GM18520 (cell line): Measurements from ENCODE around the gene DTNBP1.
"Not testable (repeated sequence)": the region's sequence is repeated elsewhere in the genome, so short reads cannot be mapped to it uniquely, and the experiment has no call there.

Experiments
- ATAC-seq: cut with Tn5 transposase; IDR thresholded peaks from one replicate; pipeline ENCODE4 v1.9.1; 2021; ENCODE audit not compliant: unreplicated experiment

Gene DTNBP1

DNA sequence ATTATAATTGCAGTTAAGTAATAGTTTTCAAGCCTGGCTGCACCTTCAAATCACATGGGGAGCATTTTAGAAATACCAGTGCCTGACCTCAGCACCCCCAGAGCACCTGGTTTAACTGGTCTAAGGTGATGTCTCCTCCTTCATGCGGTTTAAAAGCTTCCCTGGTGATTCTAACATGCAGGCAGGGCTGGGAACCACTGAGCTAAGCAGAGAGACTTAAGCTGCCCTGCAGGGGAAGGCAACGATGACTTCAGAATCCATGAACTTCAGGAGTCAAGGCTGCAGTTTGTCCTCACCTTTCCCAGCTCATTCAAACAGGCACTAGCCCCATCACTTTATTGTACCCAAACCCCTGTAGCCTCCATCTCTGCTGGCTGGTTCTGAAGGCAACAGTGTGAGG lies 6.1 kb upstream of the DTNBP1 start:
- no peak for ATAC-seq

DNA sequence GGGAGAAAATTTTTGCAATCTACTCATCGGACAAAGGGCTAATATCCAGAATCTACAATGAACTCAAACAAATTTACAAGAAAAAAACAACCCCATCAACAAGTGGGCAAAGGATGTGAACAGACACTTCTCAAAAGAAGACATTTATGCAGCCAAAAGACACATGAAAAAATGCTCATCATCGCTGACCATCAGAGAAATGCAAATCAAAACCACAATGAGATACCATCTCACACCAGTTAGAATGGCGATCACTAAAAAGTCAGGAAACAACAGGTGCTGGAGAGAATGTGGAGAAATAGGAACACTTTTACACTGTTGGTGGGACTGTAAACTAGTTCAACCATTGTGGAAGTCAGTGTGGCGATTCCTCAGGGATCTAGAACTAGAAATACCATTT lies 4.1 kb upstream of the DTNBP1 start:
- ATAC-seq, result not testable (repeated sequence)

DNA sequence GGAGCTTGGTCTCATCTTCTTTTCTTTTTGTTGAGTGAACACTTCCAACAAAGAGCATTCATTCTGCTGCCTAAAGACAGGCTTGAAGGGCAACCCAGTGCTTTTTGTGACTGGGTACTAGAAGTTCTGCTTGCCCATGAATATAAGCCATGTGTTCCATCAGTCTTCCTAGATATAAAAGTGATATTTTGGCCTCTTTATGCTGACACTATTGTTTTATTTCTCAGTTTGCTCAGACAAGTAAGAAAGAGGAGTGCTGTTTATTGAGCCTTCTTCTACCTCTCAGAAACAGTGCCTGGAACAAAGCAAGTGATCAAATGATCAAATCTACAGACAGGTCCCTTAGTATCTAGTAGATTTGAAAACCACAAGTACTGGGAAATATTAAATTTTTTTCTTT lies 2.4 kb upstream of the DTNBP1 start:
- no peak for ATAC-seq

DNA sequence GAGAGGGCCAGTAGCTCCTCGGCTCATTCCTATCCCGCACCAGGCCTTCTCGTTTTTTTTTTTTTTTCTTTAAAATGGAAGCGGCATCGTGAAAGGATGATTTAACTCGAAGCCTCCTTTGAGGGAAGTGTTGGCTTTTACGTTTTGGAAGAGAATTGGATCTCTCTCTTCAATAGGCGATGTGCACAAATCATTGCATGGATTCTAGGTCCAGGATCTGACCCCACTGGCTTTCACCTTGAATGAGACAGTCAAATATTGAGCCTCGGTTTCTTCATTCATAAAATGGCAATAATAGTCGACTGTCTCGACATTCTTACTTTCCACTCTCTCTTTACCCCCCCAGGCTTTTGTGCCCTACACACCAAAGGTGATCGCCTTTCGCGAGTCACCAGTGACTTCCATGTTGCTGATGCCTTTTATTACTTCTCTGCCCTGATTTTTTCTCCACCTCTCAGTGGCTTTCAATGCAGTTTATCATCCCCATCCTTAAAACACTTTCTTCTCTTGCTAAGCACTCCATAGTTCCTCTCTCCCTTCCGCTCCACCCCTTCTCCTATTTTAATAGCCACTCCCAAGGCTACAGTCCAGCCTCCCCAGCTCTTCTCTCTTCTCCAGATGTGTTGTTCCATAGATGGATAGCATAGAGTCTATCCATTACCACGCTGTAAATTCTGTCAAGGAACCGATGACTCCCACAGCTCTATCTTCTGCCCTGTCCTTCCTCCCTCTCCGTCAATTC lies 473 bp upstream of the DTNBP1 start:
- no peak for ATAC-seq

DNA sequence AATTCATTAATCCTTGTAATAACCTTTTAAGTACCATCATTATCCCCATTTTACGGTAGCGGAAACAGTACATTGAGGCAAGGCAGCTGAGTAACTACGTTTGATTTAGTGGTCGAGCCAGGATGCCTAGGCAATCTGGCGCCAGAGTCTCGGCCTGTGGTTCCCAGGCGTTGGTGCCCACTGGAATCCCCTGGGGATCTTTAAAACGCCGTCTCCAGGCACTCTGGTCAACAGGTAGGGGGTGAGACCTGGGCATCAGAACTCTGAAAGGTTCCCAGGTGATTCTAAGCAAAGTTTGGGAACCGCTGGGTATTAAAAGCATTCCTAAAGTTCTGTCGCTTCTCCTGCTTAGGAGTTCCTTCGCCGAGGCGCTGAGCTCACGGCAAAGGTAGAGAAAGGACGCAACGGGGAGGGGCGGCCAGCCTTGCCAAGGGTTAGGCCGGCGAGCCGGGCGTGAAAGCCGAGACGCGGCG lies 939 bp downstream of the DTNBP1 start:
- no peak for ATAC-seq

DNA sequence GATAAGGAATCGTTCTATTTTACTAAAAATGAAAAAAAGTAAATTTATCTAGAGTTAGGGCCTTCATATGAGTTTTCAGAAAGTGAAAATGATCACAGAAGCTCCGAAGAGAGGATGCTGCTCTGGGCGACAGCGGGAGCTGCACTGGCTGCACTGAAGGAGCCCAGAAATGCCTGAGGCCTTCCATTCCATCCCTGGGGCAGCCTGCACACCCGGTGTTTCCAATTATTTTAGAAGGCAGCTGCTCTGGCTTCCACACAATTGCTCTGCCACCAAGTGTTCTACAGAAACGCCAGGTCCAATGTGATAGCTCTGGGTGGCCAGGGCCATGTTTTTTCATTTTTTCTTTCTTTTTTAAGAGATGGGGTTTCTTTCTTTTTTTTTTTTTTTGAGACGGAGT lies 3.6 kb downstream of the DTNBP1 start:
- no peak for ATAC-seq

DNA sequence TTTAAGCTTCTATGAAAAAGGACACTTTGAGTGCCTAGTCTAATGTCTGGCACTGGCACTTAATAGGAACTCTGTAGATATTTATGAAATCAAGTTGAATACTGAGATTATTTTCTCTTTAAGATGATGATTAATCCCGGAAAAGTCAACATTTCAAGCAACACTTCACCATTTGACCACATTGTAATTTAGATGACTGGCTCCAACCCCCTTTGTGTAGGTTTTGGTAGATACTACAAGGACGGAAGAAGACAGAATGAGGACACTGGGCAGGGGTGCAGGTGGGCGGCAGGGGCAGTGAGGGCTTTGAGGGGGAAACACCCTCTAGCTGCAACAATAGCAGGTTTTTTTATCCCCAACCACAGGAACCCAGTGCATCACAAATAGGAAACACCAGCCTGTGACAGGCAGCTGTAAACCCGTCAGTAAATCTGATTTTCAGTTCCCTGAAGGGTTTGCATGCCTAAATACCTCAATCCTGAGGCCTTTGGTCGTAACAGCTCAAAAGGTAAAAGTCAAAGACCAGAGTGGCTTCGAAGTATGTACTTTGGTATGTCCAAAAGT lies 4.6 kb downstream of the DTNBP1 start:
- ATAC-seq, result no peak

DNA sequence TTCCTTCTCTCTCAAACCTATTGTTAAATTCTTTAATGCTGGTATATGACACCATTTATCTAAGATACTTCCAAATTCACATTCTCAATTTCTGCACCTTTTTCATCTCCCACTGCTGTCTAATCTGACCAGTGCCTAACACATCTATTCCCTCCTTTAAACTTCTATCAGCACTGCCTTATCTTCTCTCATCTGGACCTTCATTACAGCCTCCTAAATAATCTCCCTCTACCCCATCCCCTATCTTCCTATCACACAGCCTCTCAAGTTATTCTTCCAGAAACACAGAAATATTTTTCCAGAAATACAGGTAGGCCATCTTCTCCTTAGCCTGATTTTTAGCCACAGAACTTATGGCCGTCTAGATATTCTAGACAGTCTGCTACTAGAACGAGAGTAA lies 5.5 kb downstream of the DTNBP1 start:
- no peak for ATAC-seq

DNA sequence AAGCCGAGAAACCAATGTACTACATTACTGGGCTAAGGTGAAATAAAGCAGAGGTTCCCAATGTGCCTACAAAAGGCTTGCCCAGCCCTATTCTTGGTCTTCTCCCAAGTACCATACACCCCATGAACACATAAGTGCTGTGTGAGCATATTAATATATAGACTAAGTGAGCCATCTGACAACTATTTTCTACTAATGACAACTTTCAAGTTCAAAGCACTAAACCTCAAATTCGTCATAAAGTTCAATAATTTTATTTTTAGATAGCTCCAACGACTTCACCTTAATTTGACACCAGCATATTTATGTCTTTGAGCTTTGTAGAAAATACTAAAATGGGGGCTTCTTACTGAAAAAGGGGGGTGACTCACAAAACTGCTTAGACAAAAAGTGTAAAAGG lies 6.7 kb downstream of the DTNBP1 start:
- no peak for ATAC-seq

DNA sequence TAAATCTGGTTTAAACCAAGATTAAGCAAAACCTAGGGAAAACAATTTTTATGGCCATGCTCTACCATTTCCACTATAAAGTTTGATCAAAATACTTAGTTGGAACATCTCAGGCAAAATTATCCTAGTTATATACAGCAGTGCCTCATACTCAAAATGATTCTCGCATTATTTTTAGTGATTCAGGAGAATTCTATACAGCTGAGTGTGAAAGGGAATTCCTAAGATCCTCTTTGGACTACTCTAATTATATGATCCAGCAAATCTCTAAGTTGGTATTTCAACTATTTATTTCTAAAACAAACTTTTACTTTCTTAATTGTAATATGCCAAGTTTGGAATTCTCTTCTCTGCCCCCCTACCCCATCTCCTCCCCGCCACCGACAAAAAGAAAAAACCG lies 8.6 kb downstream of the DTNBP1 start:
- no peak for ATAC-seq

DNA sequence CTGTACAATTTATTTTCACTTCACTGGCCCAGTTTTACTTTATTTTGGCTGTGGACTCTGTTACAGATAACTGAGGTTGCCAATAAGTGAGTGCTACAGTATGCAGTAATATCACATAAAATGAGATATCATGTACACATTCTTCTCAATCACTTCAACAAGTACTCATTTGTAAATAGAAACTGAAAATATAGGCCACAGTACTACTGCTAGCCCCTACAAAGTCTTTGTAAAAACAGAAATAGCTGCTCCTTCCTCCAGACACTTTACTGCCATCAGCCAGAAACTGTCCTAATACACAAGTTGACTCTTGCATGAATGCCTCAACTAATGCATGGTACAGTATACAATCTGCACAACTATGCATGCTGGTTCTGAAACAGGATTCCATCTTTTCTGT lies 9.2 kb downstream of the DTNBP1 start:
- no peak for ATAC-seq

DNA sequence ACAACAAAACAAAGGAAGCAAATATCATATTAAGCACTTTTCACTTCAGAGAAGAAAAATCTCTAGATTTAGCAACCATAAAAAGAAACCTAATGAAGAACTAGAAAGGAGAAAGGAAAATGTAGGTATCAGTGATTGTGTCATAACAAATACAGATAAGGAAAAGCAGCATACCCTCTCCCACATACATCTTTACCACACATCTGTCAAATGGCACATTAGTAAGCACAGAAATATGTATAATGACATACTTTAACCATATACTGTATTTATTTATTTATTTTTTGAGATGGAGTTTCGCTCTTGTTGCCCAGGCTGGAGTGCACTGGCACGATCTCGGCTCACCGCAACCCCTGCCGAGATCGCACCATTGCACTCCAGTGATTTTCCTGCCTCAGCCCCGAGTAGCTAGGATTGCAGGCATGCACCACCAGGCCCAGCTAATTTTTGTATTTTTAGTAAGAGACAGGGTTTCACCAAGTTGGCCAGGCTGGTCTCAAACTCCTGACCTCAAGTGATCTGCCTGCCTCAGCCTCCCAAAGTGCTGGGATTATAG lies 12.7 kb downstream of the DTNBP1 start:
- ATAC-seq, result not testable (repeated sequence)

DNA sequence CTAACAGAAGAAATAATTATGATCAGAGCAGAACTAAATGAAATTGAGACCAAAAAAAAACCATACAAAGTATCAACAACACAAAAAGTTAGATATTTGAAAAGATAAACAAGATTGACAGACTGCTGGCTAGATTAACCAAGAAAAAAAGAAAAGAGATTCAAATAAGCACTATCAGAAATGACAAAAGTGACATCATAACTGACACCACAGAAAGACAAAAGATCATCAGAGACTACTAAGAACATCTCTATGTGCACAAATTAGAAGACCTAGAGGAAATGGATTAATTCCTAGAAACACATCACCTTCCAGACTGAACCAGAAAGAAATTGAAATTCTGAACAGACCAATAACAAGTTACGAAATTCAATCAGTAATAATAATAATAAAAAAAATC lies 17.9 kb downstream of the DTNBP1 start:
- no peak for ATAC-seq

DNA sequence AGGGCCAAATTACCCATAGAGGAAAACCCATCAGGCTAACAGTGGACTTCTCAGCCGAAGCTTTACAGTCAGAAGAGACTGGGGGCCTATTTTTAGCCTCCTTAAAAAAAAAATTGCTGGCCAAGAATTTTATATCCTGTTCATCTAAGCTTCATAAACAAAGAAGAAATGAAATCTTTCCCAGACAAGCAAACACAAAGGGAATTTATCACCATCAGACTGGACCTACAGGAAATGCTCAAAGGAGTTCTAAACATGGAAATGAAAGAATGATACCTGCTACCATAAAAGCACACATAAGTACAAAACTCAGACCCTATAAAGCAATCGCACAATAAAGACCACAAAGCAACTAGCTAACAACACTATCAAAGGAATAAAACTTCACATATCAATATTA lies 19.3 kb downstream of the DTNBP1 start:
- ATAC-seq, result no peak

DNA sequence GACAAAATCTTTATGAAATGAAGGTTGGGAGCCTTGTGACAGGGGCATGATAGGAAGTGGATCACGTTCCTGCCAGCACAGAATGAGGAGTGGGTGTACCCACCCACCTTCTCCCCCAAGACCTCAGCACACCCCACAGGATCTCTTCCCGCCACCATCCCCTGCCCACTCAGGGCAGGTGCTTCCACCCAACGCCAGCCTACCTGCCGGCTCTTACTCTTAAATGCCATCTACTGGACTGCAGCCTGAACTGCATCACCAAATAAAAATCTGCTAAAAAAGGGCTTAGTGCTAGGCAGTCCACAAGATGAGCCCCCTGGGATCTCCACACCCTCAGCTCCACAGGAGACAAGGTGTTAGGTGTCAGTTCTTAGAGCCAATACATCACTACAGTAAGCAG lies 20.6 kb downstream of the DTNBP1 start:
- no peak for ATAC-seq

DNA sequence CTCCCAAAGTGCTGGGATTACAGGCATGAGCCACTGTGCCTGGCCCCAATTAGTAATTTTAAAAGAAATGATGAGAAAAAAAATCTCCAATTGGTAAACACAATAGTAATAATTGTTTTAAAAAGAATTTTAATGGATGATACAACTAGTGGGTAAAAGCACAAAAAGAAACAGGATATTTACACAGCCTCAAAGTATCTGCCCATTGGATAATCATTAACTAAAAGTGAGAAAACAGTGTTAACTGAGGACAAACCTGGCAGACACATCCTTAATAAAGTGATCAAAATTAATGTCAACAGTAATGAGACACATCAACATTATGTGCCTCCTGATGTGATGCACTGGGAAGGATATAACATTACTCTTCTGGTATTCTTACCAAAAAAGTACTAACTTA lies 24.5 kb downstream of the DTNBP1 start:
- no peak for ATAC-seq

DNA sequence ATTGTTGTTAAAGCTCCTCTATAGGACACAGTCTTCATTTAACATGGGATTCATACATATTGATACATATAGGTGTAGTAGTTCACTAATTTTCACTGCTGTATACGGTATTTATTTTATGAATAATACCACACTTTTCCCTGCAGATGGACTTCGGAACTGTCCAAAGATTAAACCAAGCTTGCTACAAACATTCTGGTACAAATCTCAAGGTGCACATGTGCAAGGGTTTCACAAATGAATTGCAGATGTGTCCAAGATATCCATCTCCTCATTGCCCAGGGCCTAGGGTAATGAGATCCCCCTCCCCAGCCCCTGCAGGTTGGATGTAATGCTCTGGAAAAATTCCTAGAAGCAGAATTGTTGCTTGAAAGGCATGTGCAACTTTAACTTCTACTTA lies 31.4 kb downstream of the DTNBP1 start:
- no peak for ATAC-seq

DNA sequence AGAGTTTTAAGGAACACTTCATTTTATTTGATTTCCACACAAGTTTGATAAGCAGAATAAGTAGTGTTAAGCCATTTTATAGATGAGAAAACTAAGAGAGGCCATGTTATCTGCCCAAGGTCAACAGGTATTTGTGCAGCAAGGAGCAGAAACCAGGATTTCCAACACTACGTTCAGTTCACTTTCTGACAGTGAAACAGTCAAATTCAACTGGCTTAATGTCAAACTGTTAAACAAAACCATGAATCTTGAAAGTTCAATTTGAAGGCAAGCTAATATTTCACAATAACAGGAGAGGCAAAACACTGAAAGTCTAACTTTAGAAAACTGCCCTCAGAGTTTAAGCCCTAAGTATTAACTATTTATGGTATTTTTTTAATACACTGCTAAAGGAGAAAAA lies 32.6 kb downstream of the DTNBP1 start:
- no peak for ATAC-seq

DNA sequence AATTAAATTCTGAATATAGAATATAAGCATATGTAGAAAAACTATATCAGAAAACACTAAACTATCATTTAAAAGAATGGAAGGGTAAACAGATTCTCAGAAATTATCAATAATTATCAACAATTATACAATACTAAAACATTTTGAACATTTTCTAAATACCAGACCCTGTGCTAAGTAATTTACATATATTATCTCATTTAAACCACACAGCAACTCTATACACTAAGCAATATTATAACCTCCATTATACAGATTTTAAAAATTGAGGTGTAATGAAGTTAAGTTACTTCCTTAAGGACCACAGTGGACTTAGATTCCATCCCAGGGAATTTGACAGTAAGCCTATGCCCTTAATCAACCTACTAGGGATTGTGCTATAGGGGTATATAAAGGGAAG lies 33.3 kb downstream of the DTNBP1 start:
- no peak for ATAC-seq

DNA sequence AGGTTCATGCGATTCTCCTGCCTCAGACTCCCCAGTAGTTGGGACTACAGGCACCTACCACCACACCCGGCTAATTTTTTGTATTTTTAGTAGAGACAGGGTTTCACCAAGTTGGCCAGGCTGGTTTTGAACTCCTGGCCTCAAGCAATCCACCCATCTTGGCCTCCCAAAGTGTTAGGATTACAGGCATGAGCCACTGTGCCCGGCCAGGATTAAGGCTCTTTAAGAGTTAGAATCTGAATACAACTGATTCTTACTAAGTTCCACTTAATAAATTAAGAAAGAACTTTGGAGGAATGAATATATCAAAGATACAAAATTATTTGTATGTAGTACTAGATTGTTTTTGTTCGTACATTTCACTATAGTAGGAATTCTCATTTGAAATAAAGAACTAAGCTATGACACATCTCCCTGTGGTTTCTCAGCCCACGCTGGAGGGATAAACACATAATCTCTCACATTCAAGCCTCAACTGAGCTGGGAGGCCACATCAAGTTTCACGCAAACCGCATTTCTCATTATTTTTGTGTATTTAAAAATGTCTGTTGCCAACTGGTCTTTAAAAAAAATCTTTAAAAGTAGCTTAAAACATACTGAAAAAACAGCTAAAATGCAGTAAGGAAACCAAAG lies 34.2 kb downstream of the DTNBP1 start:
- ATAC-seq, result no peak

DNA sequence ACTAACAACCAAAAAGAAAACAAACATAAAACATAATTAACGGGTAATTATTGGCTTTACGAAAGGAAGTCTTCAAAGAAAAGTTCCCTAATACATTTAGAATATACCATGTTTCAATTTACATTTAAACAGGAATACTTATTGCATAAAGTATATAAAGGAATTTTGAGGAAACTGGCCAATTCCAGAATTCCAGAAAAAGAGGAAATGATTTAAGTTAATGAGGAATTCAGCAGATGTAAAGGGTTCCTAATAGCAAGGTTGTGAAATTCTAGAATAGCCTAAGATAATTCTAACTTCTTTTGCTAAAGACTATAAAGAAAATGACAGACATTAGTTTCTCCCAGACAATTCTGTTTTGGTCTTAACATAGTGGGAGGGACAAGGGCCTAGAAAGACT lies 35.0 kb downstream of the DTNBP1 start:
- ATAC-seq, result no peak
